Measurements from ENCODE around the gene SUFU.

Gene SUFU

GRCh38 chr10:102457591-102458150, 46.1 kb upstream of the SUFU start:
- H3K27ac ChIP-seq (ENCODE audit: low read depth, low read length) = no peak overlapping the region
- no peaks in the 10 kb centered on the region for H3K27me3 ChIP-seq (ENCODE audit: low read length)
- H2AFZ ChIP-seq (ENCODE audit: low read depth, low read length, severe bottlenecking) = no peak overlapping the region
- no peak overlapping the region for H3K9ac ChIP-seq (ENCODE audit: low read length)
- H3K9me2 ChIP-seq (replicated peaks; ENCODE audit: insufficient read depth, low read length) = no peaks in the 10 kb centered on the region
- H3K4me3 ChIP-seq (ENCODE audit: insufficient read depth, low read length, poor library complexity, severe bottlenecking) = no peak overlapping the region
- peaks cover 19% of the 10 kb centered on the region for H3K79me2 ChIP-seq (ENCODE audit: insufficient read depth, low read length)
- no peak overlapping the region for H3K4me2 ChIP-seq (ENCODE audit: low read depth, low read length, poor library complexity, severe bottlenecking)
- TF ChIP-seq, protein P1, sequence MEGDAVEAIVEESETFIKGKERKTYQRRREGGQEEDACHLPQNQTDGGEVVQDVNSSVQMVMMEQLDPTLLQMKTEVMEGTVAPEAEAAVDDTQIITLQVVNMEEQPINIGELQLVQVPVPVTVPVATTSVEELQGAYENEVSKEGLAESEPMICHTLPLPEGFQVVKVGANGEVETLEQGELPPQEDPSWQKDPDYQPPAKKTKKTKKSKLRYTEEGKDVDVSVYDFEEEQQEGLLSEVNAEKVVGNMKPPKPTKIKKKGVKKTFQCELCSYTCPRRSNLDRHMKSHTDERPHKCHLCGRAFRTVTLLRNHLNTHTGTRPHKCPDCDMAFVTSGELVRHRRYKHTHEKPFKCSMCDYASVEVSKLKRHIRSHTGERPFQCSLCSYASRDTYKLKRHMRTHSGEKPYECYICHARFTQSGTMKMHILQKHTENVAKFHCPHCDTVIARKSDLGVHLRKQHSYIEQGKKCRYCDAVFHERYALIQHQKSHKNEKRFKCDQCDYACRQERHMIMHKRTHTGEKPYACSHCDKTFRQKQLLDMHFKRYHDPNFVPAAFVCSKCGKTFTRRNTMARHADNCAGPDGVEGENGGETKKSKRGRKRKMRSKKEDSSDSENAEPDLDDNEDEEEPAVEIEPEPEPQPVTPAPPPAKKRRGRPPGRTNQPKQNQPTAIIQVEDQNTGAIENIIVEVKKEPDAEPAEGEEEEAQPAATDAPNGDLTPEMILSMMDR (IDR thresholded peaks at IDR 0.05; ENCODE audit: insufficient read depth, low read length, poor library complexity, severe bottlenecking) = no peak
- no peaks in the 10 kb centered on the region for H3K9me3 ChIP-seq (ENCODE audit: insufficient read depth, low read length)
- no peaks in the 10 kb centered on the region; the same call in 1 of the 2 replicates for H3K36me3 ChIP-seq (ENCODE audit: low read length)
- H4K20me1 ChIP-seq (ENCODE audit: low read depth, low read length) = no peaks in the 10 kb centered on the region
- H3F3A ChIP-seq (ENCODE audit: insufficient read depth) = peaks cover 12% of the 10 kb centered on the region

- Histone ChIP-seq H3K4me2 (ENCODE audit: low read depth, low read length, poor library complexity, severe bottlenecking) (no peak overlapping the region), H3K9me3 (ENCODE audit: insufficient read depth, low read length) (no peaks in the 10 kb centered on the region), H3K36me3 (ENCODE audit: low read length) (no peaks in the 10 kb centered on the region; the same call in 1 of the 2 replicates), H3K27ac (ENCODE audit: low read depth, low read length) (no peak overlapping the region), H3K9me2 (replicated peaks; ENCODE audit: insufficient read depth, low read length) (no peaks in the 10 kb centered on the region), H3F3A (ENCODE audit: insufficient read depth) (peaks cover 7% of the 10 kb centered on the region), H3K9ac (ENCODE audit: low read length) (no peak overlapping the region), H3K79me2 (ENCODE audit: insufficient read depth, low read length) (peaks cover 18% of the 10 kb centered on the region), H3K4me3 (ENCODE audit: insufficient read depth, low read length, poor library complexity, severe bottlenecking) (no peak overlapping the region), H2AFZ (ENCODE audit: low read depth, low read length, severe bottlenecking) (no peak overlapping the region), H3K27me3 (ENCODE audit: low read length) (no peaks in the 10 kb centered on the region), H4K20me1 (ENCODE audit: low read depth, low read length) (no peaks in the 10 kb centered on the region)
- TF ChIP-seq EZH2phosphoT487 (conservative IDR thresholded peaks at IDR 0.05; ENCODE audit: low read length) = no peak
- TF ChIP-seq, protein P1 (IDR thresholded peaks at IDR 0.05; ENCODE audit: insufficient read depth, low read length, poor library complexity, severe bottlenecking) = no peak
Measured at GRCh38 chr10:102458656-102459055, 45.1 kb upstream of the SUFU start.

DNA sequence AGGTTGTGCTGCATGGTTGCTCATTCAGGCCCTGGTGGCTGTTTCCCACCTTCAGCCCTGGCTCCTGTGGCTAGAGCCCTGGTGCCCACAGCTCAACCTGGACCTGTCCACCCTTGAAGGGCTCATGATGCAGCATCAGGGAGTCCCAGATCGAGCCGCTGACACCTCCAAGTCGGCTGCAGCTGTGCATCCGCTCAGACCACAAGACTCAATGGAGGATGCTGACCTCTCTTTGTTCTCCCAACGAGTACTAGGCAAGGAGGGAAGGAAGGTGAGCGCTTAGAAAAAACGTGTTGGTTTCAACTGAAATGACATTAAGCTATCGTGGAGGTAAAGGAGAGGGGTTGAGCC, 43.0 kb upstream of the SUFU start:
- Histone ChIP-seq H3K9me2 (replicated peaks; ENCODE audit: insufficient read depth, low read length) (no peaks in the 10 kb centered on the region), H3K9ac (ENCODE audit: low read length) (peak overlapping the region; percentile 68), H3K27me3 (ENCODE audit: low read length) (no peaks in the 10 kb centered on the region), H3K9me3 (ENCODE audit: insufficient read depth, low read length) (no peaks in the 10 kb centered on the region), H2AFZ (ENCODE audit: low read depth, low read length, severe bottlenecking) (peak overlapping the region; percentile 86), H3K4me2 (ENCODE audit: low read depth, low read length, poor library complexity, severe bottlenecking) (peak overlapping the region; percentile 68), H3K27ac (ENCODE audit: low read depth, low read length) (peak overlapping the region; percentile 8), H4K20me1 (ENCODE audit: low read depth, low read length) (no peaks in the 10 kb centered on the region), H3K36me3 (ENCODE audit: low read length) (no peaks in the 10 kb centered on the region; the same call in 1 of the 2 replicates), H3K4me3 (ENCODE audit: insufficient read depth, low read length, poor library complexity, severe bottlenecking) (peak overlapping the region; percentile 70), H3F3A (ENCODE audit: insufficient read depth) (peaks cover 7% of the 10 kb centered on the region), H3K79me2 (ENCODE audit: insufficient read depth, low read length) (peaks cover 20% of the 10 kb centered on the region)
- TF ChIP-seq, protein P1 (IDR thresholded peaks at IDR 0.05; ENCODE audit: insufficient read depth, low read length, poor library complexity, severe bottlenecking) = no peak
- TF ChIP-seq EZH2phosphoT487 (conservative IDR thresholded peaks at IDR 0.05; ENCODE audit: low read length) = no peak

All from SU-DHL-6 (cell line).